ENCODE data around the gene SLC35F1.
A peak's percentile ranks its signal among the peaks of the same experiment; 100 is the strongest.

Gene SLC35F1

DNA sequence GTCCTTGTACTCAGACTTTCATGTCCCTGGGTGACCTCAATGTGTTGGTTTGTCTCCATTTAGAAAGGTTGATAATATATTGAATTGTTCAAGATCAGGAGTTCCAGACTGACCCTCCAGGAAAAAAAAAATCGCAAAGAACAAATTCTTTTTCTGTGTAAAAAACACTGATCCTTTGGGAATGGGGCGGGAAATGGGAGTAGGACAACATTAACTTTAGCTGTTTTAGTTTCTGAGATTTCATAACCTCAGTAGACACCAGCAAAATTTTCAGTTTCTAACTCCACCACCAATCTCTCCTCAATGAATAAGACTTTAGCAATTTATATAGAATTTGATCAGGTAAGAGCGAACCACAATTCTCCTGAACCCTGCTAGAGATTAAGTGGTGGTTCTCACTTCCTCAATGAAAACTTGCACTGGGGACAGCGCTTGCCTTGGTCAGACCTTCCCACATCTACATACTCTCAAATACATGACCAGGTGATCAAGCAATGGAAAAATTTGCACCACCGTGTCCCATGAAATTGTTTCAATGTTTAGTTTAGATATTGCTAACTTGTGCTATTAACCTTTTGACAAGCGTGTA, 409.8 kb downstream of the SLC35F1 start:
- no peak for DNase-seq (ENCODE audit: low spot score)

DNA sequence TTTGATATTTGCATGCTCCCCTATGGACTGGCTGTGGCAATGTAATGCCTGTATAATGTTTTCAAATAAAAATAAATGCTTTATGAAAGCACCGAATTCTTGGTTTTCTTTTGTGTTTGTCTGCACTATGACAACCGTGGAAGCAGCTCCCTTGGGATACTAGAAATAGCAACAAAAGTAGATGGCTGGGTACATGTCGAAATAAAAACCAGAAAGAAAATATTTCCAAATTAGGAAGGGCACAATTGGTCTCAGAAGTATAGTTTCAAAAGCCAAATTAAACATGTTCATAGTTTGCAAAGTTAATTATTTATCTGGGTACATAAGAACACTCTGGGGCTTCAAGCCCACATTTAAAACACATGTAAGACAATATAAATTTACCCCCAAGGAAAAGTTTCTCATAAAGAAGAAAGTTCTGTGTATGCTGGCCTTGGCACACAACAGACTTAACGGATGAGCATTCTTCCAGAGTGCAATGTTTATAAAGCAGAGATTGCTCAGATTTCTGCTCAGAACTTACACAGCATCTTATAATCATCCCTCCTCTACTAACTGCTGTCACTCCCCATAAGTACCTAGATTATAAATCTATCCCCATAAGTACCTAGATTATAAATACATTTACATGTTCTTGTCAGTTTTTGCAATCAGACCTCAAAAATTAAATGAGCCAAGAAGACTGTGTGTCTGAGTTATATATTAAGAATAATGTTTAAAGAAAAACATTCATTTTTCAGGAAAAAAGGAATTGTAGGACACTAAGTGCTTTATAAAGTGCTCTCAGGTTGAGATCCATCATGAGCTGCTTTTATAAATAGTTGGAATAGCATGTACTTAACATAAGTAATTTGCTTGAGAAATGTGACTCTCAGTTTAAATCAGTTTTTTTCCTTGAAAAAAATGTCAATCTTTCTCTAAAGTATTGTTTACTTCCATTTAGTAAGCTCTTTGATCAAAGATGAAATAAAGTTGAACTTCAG, 410.8 kb downstream of the SLC35F1 start:
- no peak for DNase-seq (ENCODE audit: low spot score)

DNA sequence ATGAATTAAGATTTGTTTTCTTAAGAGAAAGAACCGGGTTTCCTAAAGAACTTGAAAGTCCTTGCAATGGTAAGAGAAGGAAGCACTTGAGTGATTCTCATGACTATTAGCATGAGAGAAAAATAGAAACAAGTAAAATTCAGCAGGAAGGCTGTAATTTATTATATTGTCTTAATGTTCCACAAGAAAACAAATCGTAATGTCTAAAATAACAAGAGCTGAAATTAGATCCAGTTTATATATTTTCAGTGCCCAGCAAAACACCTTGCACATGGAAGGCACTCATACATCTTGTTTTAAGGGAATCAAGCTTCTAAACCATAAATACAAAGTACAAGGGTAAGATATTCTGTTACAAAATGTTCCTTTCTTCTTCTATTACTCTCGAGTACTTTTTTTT, 411.6 kb downstream of the SLC35F1 start:
- no peak for DNase-seq (ENCODE audit: low spot score)

DNA sequence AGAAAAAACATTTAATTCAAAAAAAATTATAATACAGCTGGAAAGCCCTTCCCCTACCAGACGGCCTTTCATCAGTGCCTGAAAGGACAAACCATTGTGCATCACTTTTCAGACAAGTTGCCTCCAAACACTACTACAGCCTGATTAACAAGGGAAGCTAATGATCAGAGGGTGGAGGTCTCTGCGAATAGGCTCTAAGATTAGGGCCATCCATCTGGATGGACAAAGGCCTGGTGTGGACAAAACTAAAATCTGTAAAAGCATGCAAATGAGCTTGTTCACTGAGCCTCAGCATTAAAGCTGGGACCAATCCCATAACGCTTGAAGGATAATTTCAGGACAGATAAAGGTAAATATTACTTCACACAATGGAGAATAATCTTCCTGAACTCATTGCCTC, 412.4 kb downstream of the SLC35F1 start:
- no peak for DNase-seq (ENCODE audit: low spot score)

DNA sequence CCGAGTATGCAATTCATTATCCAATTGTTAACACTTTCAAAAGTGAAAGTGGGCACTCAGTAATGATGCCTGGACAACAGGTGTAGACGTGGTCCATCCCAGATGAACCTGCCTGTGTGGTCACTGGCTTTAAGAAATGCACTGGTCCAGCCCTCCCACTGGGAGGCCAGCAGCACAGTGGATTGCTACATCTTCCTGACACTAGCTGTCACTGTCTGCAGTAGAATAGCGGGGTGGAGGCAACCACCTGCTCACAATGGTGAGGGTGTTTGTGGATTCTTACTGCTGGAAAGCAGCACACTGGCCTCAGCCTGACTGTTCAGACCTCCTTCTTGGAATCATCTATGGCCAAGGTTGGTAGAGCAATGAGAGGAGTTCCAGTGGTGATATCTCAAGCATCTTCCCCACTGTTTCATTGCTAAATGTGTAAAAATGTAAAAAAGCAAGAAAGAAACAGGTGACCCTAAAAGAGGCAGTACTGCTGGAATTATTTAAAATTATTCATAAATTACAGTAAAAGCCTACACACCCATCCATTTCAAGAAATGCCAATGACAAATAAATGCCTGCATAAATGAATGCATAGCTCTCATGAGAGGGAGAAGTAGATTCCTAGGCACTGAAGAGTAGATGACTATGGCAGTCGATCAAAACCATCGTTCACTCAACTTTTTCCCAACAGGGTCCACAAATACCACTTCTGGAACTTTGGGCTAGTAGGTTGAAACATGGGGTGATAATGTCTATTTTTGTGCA, 413.0 kb downstream of the SLC35F1 start:
- peak; percentile 44 for DNase-seq (ENCODE audit: low spot score)

DNA sequence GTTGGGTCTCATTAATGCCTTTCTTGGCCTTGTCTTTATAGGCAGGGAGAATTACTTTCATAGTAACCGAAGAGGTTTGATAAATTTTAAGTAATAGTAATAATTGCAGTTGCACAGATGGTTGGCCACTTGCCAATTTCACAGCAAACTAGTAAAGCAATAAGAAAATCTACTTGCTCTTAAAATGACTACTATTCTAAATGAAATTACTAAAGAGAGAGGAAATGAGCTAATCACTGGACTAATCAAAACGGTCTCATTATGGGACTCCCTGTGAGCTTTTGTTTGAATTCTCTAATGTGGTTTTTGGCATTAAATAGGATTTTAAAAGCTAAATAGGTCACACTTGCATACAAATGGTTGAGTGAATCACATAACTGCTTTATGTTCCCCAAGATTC, 413.6 kb downstream of the SLC35F1 start:
- peak; percentile 21 for DNase-seq (ENCODE audit: low spot score)

DNA sequence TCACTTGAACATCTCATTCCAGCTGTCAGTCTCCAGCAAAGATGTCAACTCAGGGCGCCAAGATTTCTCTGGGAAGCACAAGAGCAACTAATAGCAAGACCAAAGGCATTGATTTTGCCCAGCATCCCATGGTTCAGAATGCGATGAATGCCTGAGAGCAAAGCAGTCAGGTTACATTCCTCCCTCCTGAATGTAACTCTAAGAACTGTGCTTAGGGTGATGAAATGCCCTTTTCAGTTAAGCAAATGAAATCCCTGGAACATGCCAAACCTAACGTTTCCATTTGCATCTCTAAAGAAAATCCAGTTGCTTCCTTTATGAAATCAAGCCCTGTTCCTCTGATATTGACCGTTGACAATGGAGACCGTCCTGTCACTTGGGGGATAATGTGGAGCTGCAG, 417.1 kb downstream of the SLC35F1 start:
- DNase-seq (ENCODE audit: low spot score) = no peak

DNA sequence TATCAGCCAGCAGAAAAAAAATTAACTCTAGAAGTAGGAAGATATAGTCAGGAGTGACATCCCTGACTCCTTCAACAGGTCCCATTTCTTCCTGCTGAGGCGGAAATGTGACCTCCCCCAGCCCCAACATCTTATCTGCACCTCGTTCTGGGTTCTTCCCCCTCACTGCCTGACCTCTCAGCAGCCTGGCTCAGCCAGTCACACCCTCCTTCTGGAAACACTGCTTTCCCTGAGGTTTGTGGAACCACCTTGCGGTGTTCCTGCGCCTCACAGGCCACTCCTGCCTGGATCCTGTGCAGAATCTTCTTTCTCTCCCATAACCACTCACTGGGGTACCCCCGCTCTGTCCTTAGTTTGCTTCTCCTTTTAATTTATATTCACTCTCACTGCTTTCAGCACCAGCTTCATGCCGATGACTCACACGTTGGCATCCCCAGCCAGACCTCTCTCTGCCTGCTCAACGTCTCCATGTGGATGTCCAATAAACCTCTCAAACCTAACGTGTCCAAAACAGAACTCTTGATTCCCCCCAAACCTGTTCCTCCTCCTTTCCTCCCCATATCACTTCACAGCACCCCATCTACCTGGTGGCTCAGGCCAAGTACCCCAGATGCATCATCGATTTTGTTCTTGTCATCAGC, 418.3 kb downstream of the SLC35F1 start:
- DNase-seq (ENCODE audit: low spot score) = peak; percentile 39

DNA sequence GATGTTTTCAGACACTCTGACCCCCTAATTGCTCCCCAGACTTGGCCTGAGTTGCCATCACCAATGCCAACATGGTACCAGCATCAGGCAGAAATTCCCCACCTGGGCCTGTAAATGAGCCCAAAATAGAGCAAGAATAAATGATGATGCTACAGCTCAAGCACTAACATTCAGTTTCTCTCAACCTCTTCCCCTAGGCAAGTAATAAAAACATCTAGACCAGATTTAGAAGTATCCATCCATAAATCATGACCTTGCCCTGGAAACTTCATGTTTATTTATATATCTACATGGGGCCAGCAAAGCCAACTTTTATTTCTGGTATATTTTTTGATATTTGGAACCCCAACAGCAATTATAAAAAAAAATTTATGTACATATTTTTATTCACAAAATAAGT, 419.6 kb downstream of the SLC35F1 start:
- DNase-seq (ENCODE audit: low spot score) = no peak

DNA sequence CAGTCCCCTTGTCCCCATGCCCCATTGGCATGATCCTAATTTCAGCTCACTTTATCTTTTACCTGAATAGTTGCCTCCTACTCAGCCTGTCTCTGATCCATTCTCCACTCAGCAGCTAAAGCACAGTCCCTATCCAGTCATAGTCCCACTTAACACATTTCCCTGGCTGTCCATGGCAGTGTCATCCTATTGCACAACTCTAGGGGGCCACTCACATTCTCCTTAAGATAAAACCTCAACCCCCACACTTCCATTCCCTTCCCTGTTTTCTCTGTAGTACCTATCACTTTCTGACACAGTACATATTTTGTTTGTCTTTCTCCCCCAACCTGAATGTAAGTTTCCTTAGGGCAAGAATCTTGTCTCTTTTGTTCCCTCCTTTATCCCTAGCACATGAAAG, 420.2 kb downstream of the SLC35F1 start:
- no peak for DNase-seq (ENCODE audit: low spot score)

DNA sequence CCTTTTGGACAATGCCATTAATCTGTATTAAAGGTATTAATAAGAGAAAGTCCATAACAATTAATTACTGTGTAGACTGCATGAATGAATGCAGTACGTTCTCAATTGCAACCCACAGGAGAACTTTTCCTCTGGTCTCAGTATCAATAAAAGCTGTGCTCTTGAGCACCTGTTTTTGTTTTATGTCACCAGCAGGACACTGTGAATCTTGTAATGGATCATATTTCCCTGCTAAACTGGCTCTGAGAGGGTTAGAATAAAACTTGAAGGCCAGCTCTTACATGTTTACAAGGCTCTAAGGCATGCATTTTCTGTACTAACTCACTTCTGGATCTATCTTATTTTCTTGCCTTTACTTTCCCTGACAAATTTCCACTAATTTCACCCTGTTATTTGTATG, 426.7 kb downstream of the SLC35F1 start:
- DNase-seq (ENCODE audit: low spot score) = no peak

DNA sequence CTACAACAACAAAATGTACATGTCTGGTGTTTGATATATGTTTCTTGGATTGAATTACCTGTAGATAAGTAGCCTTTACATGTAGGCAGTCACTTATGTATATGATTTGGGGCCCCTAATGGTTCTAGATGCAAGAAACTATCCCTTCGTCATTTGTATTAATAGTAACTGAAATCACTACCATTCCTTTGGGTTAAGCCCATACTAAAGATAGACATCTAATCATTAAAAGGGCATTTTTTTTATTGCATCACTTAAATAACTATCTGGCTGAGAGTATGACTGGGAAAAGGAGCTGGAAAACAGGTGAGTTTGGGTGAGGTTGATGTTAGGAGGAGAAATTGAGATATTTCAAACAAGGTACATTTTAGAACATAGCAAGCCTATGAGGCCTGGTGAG, 427.6 kb downstream of the SLC35F1 start:
- DNase-seq (ENCODE audit: low spot score) = no peak

DNA sequence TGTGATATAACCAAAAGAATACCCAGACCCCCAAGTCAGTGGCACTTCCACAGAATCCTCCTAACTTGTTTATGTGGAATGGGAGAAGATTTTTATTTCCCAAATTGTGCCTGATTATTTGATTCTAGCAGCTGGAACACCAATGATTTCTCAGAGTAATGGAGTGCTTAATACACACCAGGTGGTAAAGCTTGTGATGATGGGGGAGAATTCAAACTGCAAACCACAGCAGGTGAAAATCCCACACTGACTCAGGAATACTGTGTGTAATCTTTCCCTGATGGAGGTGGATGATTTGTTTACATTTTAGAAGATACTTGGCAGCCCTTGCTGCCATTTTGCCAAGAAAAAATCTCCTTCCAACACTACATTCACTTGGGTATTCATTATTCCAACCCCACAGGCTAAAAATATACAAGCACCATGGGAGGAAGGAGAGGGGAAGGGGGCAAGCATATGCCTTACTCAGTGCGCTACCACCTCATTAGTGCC, 428.3 kb downstream of the SLC35F1 start:
- DNase-seq (ENCODE audit: low spot score) = no peak

DNA sequence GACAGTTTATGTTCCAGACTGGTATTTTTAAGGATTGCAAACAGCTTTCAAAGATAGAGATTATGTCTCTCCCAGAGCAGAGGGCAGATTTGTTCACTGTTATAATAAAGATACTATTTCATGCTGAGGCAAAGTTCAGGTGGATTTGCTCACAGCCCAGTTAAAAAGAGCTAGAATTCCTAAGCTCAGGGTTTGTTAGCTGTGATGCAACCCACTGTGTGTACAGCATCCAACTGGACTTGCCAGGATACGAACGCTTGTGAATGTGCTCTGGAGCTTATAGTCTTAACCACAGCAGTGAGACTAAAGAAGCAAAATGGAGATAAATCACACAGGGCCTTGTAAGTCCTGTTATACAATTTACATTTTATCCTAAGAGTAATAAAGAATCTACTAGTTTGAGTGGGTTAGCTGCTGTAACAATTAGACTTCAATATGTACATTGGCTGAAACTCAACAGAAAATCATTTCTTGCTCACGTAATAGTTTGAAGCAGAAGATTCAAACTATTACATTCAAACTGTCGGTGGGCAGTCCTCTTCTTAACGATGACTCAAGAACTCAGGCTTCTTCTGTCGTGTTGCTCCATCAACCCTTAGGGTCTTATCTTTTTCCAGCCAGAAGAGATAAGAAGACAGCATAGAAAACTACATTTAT, 437.1 kb downstream of the SLC35F1 start:
- no peak for DNase-seq (ENCODE audit: low spot score)

DNA sequence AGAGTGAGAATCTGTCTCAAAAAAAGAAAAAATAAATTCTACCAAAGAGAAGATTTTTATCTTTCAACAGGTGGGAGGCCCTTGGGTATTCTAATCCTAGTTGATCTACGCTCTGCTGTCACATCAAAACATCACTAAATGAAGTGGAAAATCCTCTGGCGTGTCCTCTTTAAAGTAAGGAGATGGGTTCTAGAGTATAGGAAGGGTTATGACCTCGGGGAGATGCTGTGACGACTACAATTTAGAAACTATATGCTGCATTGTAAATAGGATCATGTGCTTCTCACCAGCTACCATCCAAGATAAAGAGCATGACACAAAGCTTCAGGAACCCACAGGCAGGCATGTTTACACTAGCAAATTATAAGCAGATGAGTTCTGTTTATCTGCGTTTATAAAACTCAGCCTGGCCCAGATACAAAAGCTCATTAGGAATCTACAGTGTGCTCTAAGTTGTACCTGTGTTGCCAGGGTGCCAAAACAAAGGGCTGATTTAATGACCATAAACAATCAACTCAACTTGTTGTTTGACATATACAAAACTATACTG, 443.9 kb downstream of the SLC35F1 start:
- DNase-seq (ENCODE audit: low spot score) = no peak

DNA sequence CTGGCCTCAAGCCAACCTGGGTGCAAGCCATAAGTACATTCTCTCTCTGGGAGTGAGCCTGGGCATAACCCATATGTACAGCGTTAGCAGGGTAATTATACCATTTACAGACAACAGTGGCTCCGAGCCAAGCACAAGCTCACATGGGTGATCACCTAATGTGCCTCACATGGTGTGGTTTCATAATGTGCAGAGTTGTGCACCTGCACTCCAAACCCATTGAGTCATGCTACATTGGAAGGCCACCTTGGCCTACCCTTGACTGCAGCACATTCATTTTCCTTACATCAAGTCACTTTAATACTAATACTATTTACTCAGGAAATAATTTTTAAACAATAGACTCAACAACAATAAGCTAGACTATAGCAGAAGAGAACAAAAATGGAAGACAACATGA, 446.5 kb downstream of the SLC35F1 start:
- no peak for DNase-seq (ENCODE audit: low spot score)

DNA sequence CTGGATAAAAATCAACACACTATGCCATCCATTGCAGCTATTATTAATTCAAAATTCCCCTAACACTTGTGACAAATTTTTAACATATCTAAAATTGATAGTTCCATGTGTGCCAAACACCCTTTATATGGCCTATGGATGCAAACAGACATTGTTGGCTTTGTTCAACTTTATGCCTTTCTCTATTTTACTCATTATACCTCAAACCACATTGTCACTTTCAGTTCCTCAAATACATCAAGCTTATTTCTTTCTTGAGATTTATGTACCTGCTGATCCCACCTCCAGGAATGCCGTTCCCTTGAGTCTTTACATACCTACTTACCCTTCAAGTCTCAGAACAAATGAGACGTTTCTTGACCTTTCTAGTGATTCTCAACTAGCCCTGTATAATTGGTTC, 447.6 kb downstream of the SLC35F1 start:
- DNase-seq (ENCODE audit: low spot score) = no peak

DNA sequence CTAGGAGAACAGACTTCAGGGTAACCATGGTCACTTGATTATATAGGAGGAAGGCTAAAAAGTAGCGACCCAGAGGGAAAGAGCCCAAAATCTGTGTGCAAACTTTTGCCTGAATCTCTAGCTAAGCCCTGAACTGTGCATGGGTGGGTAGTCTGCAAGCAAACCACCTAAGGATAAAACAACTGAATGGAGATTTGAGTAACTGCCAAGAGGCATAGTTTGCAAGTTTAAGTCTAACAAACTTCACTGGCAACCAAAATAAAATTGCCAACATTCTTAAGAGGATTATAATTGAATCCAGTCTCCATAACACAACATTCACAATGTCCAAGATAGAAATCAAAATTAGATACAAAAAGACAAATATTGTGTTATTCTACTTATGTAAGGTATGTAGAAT, 449.0 kb downstream of the SLC35F1 start:
- no peak for DNase-seq (ENCODE audit: low spot score)

DNA sequence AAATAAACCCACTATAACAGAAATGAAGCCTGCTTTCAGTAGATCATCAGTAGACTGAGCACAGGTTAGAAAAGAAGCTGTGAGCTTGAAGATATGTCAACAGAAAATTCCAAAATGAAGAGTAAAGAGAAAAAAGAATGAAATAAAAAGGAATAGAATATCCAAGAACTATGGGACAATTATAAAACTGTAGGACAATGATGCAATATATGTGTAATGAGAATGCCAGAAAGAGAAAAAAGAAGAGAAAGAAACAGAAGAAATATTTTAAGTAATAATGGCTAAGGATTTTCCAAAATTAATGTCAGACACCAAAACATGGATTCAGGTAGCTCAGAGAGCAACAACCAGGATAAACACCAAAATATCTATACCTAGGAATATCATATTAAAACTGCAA, 449.6 kb downstream of the SLC35F1 start:
- no peak for DNase-seq (ENCODE audit: low spot score)

All from Ammon's horn (tissue), 1 donor.